Left lung (tissue), 10 donors: ENCODE results near the gene NUDT3. TPM values are rescaled to one million over a fixed set of nuclear protein-coding genes. Genes with fewer than 3 reads are reported as not detected.

ENCODE experiments used
- ATAC-seq: fragments of 200-7000 bp; cut with Tn5 transposase; one replicate; pipeline ENCODE4 v1.9.1; 2020; ENCODE audit warnings: moderate library complexity
- DNase-seq, 4 donors: peaks; one replicate each; pipeline ENCODE4 v3.0.0-alpha.2; 2013 to 2020
- H3K27ac ChIP-seq, 2 donors: fragments of 200-600 bp; sonication (generic) in 1 of 2; one replicate each; pipeline versions ENCODE4 v1.5.0 to v1.8.0; 2020 to 2021
- H3K27me3 ChIP-seq, 2 donors: fragments of 200-600 bp; sonication (generic) in 1 of 2; one replicate each; pipeline versions ENCODE4 v1.5.0 to v1.8.0; 2020 to 2021
- H3K36me3 ChIP-seq, 2 donors: fragments of 200-600 bp; sonication (generic) in 1 of 2; one replicate each; pipeline versions ENCODE4 v1.5.0 to v1.8.0; 2020 to 2021
- H3K4me1 ChIP-seq, 2 donors: fragments of 200-600 bp; one replicate each; pipeline ENCODE4 v1.8.0; 2021
- H3K4me3 ChIP-seq, 2 donors: fragments of 200-600 bp; sonication (generic) in 1 of 2; one replicate each; pipeline versions ENCODE4 v1.5.0 to v1.8.0; 2020 to 2021; ENCODE audit warnings: mild to moderate bottlenecking in 1 of 2
- H3K9me3 ChIP-seq, 2 donors: fragments of 200-600 bp; sonication (generic) in 1 of 2; one replicate each; pipeline versions ENCODE4 v1.5.0 to v1.8.0; 2020 to 2021
- CTCF ChIP-seq, 2 donors: fragments of 200-600 bp; sonication (generic) in 1 of 2; IDR thresholded peaks; one replicate each; pipeline versions ENCODE4 v1.5.0 to v1.8.0; 2021; ENCODE audit warnings: antibody characterized with exemption in 2 of 2
- intact Hi-C, 2 donors: fragments of 100-400 bp; cut with DNase I; formaldehyde crosslinking; loops; one replicate each; pipeline versions ENCODE4 v1.11.2 to v1.14.2; 2022
- microRNA-seq, 2 donors: library from miRNA; unstranded; fragments of <30 nt; microRNA quantifications; one replicate each; pipeline ENCODE4, GENCODE V29; 2019
- polyA plus RNA-seq, 6 donors: library from polyadenylated mRNA; unstranded; fragments of 120-200 nt; gene quantifications; one replicate each; pipeline ENCODE4 v1.2.1, GENCODE V29; 2013; ENCODE audit not compliant: insufficient read length in 6 of 6
- total RNA-seq, 2 donors: library from RNA; stranded (reverse); fragmentation: NEBNext Ultra II Directional; extraction: Animal tissue kit (Norgen Biotek cat#: 25700); gene quantifications; one replicate each; pipeline ENCODE4 v1.2.1, GENCODE V29; 2021
- donor health status: DM: no; HTN: yes; CAD: no.
- donor health status: DM: no; HTN: no; CAD: no.

NUDT3 gene
- total and polyA plus RNA-seq, 8 donors = 10.5 to 27.9 (median 14.9) TPM

GRCh38 chr6:34231566-34232336, 160.7 kb downstream of the NUDT3 start:
- DNase-seq = no peak
- Histone ChIP-seq H3K27me3 (no peaks in the 10 kb centered on the region), H3K4me3 (no peak overlapping the region), H3K27ac (no peak overlapping the region), H3K4me1 (peaks cover 6 to 24% of the 10 kb centered on the region in 2 donors), H3K36me3 (no peaks in the 10 kb centered on the region), H3K9me3 (no peaks in the 10 kb centered on the region)
- ATAC-seq = no peak
- TF ChIP-seq CTCF (IDR thresholded peaks at IDR 0.05) = no peak
- intact Hi-C loops = no loop called here

GRCh38 chr6:34230653-34231371, 161.7 kb downstream of the NUDT3 start:
- no peak overlapping the region for H3K27ac ChIP-seq
- DNase-seq (peak in 1 of 4 donors; percentile 27), ATAC-seq (no peak)
- H3K9me3 ChIP-seq = no peaks in the 10 kb centered on the region
- TF ChIP-seq CTCF (IDR thresholded peaks at IDR 0.05) = no peak
- intact Hi-C loops = no loop called here
- no peak overlapping the region for H3K4me3 ChIP-seq
- peaks cover under 1 to 19% of the 10 kb centered on the region in 2 donors for H3K4me1 ChIP-seq
- H3K36me3 ChIP-seq = no peaks in the 10 kb centered on the region
- H3K27me3 ChIP-seq = no peaks in the 10 kb centered on the region

- Histone ChIP-seq H3K27ac (no peak overlapping the region), H3K27me3 (no peaks in the 10 kb centered on the region), H3K36me3 (no peaks in the 10 kb centered on the region), H3K9me3 (no peaks in the 10 kb centered on the region), H3K4me3 (no peak overlapping the region), H3K4me1 (peaks cover 0 to 14% of the 10 kb centered on the region in 2 donors)
- intact Hi-C loops = no loop called here
- DNase-seq = no peak
- ATAC-seq = no peak
- no peak for TF ChIP-seq CTCF (IDR thresholded peaks at IDR 0.05)
These were observed 162.6 kb downstream of the NUDT3 start for GRCh38 chr6:34229877-34230276.

Small RNAs within 50 kb of the gene (microRNA-seq; reads per million reads assigned to microRNA genes)
- gene MIR6835 = 0 reads per million in 2 donors

Other genes starting within 250 kb of the NUDT3 start
- not detected for gene GRM4, start 246.6 kb downstream of the NUDT3 start, total RNA-seq
- gene GRM4, start 246.6 kb downstream of the NUDT3 start, polyA plus RNA-seq = under 1 TPM; 0.30 to 0.70 (median 0.43) TPM
- gene HMGA1, start 155.8 kb downstream of the NUDT3 start, total RNA-seq = 100 to 1,000 TPM in 1 of 2 donors, 10 to 100 TPM in 1; 75.1 to 137 TPM
- 100 to 1,000 TPM; 147 to 197 (median 164) TPM for gene HMGA1, start 155.8 kb downstream of the NUDT3 start, polyA plus RNA-seq
- 10 to 100 TPM; 35.7 to 38.9 TPM for gene SMIM29, start 143.7 kb downstream of the NUDT3 start, total RNA-seq
- 10 to 100 TPM; 11.0 to 15.7 (median 13.2) TPM for gene SMIM29, start 143.7 kb downstream of the NUDT3 start, polyA plus RNA-seq
- 1,000 to 10,000 TPM; 1,031 to 1,089 TPM for gene RPS10, start 33.4 kb upstream of the NUDT3 start, total RNA-seq
- 1,000 to 10,000 TPM; 1,569 to 1,686 (median 1,635) TPM for gene RPS10, start 33.4 kb upstream of the NUDT3 start, polyA plus RNA-seq
- gene PACSIN1, start 73.4 kb upstream of the NUDT3 start, total RNA-seq = under 1 TPM in 1 of 2 donors, not detected in 1; 0.09 TPM
- under 1 TPM; 0.13 to 0.51 (median 0.27) TPM for gene PACSIN1, start 73.4 kb upstream of the NUDT3 start, polyA plus RNA-seq
- 1 to 10 TPM; 3.1 to 6.0 TPM for gene SPDEF, start 163.7 kb upstream of the NUDT3 start, total RNA-seq
- gene SPDEF, start 163.7 kb upstream of the NUDT3 start, polyA plus RNA-seq = 1 to 10 TPM in 4 of 6 donors, under 1 TPM in 2; 0.93 to 2.3 (median 1.4) TPM